HG02798 (cell line): ENCODE data around the gene SP140L.
"Not testable (repeated sequence)": the region's sequence is repeated elsewhere in the genome, so short reads cannot be mapped to it uniquely, and the experiment has no call there.

Experiments used
- ATAC-seq: cut with Tn5 transposase; IDR thresholded peaks from one replicate; pipeline ENCODE4 v1.9.1; 2021; ENCODE audit warnings: mild to moderate bottlenecking; ENCODE audit not compliant: unreplicated experiment, poor library complexity

The SP140L gene

DNA sequence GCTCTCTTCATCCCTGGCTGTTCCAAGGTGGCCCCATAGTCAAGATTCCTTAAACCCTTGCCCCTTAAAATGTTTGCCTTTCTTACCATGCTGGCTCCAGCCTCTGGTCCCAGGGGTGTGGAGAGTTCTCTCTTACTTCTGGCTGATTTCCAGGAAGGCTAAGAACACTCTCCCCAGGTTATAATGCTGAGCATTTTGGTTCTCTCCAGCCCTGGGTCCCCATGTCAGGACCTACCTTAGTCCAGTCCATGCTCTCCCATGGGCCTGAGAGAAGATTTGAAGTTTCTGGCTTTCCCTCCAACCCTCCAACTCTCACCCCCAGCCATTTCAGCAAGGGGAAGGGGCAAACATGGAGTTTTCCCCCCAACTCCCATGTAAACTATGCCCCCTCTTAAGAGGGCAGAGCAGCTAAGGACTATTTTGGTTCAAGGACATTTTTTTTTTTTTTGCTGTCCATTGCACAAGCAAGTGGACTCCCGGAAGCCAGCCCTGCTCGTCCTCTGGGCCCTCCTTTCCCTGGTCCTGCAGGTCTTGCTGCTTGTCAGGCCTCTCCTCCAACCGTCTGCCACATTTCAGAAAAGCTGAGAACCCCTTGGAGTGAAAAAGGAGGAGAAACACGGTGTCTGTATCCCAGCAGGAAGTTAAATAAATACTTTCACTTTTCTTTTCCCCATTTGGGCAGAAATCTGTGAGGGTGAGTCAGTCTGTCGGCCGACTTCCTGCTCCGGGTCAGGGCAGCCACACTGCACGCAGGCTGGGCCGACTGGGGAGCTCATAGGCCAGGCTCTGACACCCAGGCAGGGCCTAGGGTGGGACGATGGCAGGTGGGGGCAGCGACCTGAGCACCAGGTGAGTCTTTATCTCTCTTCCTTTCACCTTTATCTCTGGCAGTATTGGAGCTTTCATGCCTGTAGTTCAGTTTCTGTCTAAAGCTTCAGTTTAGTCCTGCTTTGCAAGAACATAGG, at the start of gene SP140L:
SP140L (plus strand) TSS at position 741 of the 965 bp plus-strand sequence; CDS start at position 818, 77 bp downstream.
- peak; percentile 94 for ATAC-seq

DNA sequence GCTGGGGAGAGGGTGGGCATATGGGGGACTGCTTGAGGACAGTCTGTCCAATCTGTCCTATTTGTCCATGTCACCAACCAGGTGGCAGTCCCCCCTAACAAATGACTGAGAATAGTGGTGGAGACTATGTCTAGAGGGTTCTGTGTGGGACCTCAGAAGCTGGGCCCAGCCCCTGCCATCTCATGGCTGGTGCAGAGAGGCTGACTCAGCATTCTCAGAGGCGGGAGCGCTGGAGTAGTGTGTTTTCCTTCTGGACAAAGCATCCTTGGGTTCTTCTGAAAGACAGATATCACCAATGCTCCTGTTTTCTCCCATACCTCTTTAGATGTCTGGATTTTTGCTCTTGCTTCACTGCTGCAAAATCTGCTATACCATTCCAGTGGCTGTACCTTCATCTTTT, 44.1 kb upstream of the SP140L start:
- ATAC-seq, result no peak

DNA sequence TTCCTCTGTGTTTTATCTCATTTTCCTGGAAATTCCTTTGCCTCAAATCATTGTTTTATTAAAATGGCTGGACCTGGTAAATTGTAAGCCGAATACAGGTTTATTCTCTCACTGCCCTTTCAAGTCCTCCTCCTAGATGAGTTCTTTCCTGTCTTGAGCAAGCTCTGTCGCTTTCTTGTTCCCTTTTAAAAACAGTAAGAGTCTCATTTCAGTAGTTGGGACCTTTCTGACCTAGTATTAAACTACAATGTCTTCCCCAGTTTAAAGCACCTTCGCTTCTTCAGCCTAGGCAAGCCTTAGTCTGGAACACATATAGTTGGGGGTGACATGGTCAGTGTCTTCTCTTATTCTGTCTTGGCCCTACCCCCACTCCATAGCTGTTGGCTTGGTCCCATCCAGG, 40.9 kb upstream of the SP140L start:
- ATAC-seq, result no peak

DNA sequence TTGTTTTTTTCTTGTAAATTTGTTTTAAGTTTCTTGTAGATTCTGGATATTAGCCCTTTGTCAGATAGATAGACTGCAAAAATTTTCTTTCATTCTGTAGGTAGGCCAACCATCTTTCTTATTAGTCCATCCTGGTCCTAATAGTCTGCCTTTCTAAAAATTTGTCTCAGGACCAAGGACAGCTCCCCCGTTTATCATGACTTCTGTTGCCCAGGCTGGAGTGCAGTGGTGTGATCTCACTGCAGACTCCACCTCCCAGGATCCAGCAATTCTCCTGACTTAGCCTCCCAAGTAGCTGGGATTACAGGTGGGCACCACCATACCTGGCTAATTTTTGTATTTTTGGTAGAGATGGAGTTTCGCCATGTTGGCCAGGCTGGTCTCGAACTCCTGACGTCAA, 37.7 kb upstream of the SP140L start:
- ATAC-seq, result not testable (repeated sequence)

DNA sequence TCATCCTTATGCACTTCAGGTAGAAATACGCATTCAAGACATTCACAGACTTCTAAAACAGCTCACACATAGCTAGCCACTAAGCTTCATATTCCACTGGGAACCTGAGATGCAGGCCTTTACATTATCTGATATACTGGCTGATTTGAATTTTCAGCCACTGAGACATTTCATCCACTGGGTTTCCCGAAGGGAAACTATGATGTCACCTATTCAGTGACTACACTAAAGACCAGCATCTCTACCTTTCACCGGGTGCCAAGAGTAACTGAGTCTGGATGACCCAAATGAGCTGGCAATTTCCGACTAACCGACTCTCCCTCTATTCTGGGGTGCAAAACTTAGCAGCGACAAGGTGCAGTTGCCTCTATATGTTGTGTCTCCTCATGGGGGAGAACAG, 31.8 kb upstream of the SP140L start:
- no peak for ATAC-seq

DNA sequence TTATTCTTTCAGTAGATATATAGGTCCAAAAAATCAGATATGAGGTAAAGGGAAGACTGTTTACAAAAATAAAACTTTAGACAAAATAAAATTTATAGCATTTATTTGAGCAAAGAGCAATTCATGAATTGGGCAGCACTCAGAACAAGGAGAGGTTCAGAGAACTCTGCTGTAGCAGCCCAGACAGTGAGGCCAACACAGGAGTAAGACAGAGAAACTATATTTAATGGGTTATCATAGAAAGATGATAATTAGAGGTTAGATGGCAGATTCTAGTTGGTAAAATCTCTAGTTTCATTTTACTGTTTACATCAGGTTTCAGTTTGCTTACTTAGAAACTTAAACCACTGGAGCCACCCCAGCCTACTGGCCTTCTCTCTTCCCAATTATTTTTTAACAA, 30.1 kb upstream of the SP140L start:
- no peak for ATAC-seq

DNA sequence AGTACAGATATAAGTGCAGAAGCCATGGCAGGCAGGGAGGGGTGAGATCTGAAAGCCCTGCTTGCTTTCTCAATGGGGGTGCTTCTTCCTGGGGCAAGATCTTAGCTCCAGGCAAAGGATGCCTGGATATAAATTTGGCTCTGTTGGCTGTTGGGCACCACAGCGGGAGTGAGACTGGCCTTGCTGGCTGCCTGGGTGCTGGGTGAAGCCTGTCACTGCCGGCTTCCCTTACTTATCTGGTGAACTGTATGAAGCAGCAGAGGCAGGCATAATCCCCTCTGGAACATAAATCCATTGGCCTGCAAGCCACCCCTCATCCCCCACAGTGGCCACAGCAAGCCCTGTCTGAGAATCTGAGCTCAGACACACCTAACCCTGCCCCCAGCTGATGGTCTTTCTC, 27.4 kb upstream of the SP140L start:
- ATAC-seq, result no peak

DNA sequence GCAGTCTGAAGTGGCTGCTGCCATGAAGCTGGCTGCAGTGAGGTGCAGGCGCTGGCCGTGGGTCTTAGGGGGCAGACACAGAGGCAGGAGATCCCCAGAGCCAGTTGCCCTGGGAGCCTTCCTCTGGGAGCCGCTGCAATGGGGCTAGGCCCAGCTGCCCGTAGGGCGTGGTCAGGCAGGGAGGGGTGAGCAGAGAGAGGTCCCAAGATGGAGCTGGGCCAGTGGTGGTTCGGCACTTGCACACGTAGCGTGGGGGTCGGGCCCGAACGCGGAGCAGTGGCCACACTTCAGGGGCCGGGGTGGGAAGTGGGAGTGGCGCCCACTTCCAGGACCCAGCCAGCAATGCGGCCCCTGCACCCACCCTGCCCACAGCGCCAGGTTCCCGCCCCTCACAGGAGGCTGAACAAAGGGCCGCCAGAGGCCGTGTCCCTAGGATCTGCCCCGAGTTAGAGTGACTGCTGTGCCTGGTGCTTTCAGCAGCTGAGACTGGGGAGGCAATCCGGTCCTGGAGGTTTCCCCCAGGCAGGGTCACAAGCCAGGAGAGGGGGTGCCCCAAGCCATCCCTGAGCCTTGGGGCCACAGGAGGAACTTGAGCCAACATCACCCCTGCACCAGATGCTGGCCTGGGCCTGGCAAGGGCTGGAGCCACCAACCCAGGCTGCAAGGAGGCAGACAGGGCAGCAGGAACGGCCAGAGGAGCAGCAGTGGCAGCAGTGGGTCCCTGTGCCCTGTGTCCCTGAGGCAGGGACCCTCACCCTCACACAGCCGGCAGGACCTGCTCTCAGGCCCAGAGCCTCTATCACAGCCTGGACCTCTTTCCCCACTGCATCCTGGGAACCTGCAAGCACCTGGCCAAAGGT, 21.3 kb upstream of the SP140L start:
- no peak for ATAC-seq

DNA sequence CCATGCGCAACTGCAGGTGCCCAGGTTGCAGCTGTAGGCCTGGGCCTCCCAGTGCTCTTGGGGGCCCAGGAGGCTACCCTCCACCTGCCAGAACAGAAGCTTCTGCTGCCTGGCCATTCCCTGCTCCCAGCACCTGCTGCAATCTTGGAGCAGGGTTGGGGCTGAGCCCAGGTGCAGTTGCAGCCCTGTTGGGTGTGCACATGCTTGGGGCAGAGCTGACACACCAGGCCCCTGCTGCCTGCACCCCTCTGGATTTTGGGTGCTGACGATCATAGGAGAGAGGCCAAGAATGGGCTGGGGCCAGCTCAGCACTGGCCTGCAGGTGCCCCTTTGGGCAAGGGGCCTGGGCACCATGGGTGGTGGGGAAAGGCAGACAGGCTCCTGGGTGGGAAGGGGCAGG, 20.5 kb upstream of the SP140L start:
- ATAC-seq, result no peak

DNA sequence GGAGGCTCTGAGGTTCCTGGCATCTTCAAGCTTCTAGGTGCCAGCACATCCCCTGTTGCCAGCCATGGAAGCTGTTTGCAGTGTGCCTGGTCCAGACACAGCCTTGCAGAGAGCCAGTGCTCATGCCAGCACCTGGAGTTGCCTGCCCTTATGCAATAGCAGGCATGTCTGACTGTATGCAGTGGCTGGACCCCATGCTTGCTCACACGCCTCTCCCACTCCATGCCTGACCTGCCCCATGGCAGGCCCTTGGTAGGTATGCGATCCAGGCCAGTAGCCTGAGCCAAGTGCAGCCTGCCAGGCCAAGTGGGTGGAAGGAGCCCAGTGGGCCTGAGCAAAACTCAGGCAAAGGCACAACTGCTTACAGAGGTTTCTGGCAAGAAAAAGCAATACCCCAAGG, 19.5 kb upstream of the SP140L start:
- ATAC-seq, result no peak

DNA sequence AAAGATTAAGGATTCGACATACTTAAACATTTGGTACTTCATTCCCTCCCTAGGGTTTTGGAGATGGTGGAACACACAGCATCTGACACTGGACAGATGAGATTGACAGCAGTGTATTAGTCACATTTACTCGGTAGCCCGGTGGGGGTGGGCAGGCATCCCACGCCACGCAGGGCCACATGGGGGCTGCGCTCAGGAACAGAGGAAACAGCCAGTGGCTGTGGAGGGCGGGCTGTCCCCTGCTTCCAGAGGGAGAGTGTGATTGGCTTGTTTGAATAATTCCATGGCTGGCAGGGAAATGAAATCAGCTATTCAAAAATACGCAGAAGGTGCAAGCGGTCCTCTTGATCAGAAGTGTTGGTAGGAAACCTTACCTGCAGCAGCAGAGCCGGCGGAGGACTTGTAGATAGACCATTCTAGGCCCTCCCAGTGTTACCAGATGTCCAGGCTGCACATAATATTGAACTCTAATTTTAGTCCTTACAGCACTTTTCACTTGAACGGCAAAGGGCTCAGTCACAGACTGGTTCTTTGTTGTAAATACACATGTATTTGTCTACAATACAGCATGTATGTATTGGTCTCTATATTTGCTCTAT, 18.5 kb upstream of the SP140L start:
- ATAC-seq, result no peak

DNA sequence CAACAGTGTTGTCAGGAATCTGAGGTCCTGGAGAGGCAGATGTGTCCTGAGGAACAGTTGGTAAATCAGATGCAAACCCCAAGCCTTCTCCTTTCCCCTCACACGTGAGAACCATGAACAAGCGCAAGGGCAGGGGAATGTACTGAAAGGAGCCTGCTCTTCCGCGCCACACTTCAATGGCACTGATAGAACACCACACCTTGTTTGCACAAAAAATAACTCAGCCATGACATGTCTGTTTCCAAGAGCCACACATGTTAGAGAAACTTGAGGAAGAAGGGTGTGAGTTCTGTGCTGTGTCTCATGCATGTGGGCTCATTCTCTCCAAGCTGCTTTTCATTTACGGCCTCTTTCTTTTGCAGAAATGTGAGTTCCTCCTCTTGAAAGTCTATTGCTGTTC, 16.2 kb upstream of the SP140L start:
- ATAC-seq, result not testable (repeated sequence)

DNA sequence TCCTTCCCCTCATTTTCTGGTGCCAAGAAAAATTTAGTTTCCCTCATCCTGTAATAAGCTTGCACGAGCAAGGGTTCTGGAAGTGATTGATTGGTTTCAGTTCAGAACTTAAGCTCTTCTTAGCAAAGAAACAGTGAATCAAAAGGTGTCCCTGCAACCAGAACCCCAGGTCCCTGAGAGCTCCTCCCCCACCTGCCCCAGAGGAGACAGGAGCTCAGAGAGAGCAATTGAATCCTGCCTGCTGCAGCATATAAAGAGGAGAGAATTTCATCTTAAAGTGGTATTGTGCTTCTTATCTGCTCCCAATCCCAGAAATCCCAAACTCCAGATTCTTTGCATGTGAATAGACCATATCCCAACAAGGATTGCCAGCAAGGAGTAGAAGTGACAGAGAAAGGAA, 15.4 kb upstream of the SP140L start:
- not testable (repeated sequence) for ATAC-seq

DNA sequence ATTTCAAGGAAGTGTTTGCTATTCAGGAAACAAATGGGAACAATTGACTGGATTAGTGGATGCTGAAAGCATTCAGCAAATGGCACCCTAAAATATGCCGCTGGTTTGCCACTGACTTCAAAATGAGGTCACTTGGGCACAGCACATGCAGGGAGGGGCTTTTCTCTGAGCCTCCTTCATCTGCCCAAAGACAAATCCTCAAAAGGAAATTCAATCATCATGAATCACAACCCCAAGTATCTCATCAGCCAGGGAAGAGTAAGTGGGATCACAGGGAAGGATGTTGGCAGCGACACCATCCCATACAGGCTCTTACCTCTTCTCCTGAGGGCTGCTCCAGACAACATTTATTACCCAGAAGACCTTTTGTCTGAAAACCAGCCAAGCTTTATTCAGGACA, 14.4 kb upstream of the SP140L start:
- no peak for ATAC-seq

DNA sequence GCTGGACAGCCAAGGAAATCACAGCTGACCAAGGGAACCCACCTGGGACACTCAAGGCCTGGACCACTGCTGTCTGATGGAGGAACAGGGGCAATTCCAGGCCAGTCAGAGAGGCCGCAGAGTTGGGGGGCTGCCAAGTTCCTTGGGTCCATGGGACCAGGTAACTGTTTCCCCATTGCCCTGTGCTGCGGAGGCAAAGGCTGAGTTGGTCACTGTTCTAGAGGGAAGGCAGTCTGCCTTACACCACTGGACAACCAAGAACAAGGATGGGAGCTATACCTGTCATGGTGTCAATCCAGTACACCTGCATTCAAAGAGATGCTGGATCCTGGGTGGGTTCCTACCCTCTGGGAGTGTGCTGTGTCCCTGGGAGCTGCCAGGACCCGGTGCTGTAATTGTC, 9.6 kb upstream of the SP140L start:
- ATAC-seq, result no peak

DNA sequence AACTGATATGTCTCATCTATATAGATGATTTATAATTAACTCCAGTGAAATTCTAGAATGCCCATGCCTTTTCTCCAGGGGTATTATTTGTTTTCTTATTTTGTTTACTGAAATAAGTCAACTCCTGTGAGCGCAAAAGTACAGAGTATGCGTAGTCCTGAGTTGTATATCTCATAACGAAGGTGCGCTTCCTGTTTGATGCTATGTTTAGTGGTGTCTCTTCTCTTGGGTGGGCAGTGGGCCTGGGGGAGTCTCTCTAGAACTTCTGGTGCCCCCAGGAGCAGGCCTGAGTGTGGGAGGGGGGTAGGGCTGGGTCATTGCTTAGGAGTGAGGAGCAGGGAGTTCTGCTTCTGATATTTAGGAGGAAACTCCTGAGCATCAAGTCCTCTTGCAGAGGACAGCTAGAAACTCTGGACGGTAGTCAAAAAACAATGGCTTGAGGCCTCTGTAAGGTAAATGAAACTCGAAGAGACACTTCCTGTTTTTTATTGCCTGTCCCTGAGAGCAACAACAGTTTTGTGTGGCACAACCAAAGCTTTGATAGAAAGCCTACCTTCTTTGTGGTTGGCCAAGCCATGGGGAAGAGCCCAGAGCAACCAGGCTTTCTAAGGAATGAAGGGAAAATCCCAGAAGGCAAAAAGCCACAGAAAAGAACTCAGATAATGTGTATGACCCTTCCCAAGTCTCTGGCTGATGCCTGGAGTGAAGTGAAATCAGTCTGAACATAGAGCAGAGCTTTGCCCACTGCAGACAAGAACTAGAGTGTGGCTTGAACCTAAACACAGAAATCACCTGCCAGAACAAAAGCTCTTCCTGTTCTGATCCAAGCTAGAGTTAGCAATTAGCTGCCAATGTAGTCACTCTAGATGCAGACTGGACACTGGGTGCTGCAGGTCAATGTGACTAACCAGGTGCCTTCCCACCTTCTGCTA, 8.5 kb upstream of the SP140L start:
- ATAC-seq, result peak; percentile 34

DNA sequence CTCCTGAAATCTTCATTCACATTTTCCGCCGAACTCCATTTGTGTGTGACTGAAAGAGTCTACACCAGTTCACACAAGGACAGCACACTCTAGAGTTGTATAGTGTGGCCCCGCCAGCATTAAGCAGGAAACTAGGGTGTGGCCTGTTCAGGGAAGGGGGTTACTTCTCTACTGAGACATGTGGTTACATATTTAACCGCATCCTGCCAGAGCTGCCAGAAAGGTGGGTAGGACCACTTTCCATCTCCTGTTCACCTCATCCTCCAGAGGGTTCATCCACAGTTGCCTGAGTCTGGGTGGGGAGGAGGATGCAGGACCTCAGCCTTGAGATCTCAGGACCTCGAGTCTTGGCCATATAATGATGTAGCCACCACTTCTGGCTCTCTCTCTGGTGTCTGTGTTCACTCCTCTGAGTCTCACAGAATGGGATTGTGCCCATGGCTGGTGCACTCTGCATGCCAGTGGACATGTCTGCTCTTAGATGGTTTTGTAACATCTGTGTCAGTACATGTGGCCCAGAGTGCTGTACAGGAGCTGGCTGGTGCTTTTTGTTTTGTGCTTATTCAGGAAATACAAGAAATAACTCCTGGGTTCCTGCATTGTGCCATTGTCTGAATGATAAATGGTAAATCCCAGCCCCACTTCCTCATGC, 7.7 kb upstream of the SP140L start:
- peak; percentile 65 for ATAC-seq

DNA sequence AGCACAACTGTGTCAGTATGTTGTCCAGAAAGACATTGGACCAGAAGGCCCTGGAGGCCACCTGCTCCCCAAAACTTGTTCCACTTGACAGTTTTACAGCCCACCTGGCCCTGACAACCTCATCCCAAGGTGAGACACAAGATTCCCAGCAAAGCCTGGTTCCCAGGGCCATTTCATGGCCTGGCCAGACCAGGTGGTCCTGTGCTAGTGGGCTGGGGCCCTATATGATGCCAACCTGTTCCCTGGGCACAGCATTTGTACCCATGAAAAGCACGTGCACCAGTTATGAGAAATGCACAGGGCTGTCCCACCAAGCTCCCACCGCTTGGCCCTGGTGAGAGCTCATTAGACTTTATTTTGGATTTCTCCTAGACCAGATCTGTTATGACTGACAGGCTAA, 6.0 kb upstream of the SP140L start:
- ATAC-seq, result no peak
